ENCODE results near the gene LELP1.
"Not testable (repeated sequence)": the region's sequence is repeated elsewhere in the genome, so short reads cannot be mapped to it uniquely, and the experiment has no call there.

Gene LELP1

DNA sequence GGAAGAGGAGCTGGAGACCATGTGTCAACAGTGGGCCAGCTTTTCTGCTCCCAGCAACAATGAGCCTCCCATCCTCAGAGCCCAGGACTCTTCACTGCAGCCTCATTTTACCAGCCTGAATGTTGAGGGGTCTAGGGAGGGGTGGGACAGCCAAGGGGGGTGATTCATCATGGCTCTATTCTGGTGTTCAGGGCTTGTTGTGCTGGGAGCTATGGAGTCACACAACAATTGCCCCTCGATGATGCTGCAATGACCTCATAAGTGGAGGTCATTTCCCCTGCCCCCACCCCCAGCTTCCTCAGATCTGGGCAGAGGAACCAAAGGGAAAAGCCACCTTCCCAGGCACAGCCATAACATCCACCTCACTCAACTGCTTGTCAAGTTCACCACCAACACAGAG is at the start of gene LELP1:
Gene LELP1, plus strand, starts transcription at position 301 of the 400 bp plus-strand sequence. CDS start 1,278 bp downstream, outside the sequence.
- no peak for DNase-seq (ENCODE audit: low read depth)

GRCh38 chr1:153155541-153155940 is 47.7 kb upstream of the LELP1 start:
- no peak for DNase-seq (ENCODE audit: low read depth)

GRCh38 chr1:153168686-153169085 is 34.5 kb upstream of the LELP1 start:
- no peak for DNase-seq (ENCODE audit: low read depth)

DNA sequence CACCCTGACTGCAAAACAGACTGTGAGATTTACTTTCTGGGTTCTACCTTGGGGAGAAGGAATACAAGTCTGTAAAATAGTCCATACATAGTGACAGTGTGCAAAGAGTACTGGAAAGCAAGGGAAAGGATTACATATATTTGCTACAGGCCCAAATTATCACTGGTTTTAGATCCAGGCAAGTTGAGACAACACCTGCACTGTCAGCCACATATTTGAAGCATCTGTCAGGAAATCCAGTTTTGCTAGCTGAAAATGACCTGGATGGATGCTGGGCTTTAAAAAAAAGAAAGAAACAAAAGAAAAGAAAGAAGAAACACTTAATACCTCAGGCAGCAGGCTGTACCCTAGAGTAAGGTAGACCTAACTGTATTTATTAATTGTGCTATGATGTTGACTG is 28.6 kb upstream of the LELP1 start:
- no peak for DNase-seq (ENCODE audit: low read depth)

- no peak for DNase-seq (ENCODE audit: low read depth)
Observed at GRCh38 chr1:153178922-153179321, 24.3 kb upstream of the LELP1 start.

DNA sequence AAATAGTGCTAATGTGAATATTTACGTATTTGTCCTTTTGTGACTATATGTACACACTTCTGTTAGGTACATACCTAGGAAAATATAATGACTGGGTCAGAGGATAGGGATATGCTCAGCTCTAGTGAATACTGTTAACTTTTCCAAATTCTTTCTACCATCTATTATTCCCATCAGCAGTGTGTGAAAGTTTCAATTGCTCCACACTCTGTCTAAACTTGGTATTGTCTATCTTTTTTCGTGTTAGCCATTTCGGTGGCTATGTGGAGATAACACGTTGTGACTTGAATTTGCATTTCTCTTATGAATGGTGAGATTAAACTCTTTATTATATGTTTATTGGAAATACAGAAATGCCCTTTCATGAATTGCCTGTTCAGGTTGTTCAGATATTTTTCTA is 22.7 kb upstream of the LELP1 start:
- DNase-seq (ENCODE audit: low read depth): no peak

GRCh38 chr1:153188301-153188700 is 14.9 kb upstream of the LELP1 start:
- not testable (repeated sequence) for DNase-seq (ENCODE audit: low read depth)

GRCh38 chr1:153190373-153190772 is 12.9 kb upstream of the LELP1 start:
- no peak for DNase-seq (ENCODE audit: low read depth)

DNA sequence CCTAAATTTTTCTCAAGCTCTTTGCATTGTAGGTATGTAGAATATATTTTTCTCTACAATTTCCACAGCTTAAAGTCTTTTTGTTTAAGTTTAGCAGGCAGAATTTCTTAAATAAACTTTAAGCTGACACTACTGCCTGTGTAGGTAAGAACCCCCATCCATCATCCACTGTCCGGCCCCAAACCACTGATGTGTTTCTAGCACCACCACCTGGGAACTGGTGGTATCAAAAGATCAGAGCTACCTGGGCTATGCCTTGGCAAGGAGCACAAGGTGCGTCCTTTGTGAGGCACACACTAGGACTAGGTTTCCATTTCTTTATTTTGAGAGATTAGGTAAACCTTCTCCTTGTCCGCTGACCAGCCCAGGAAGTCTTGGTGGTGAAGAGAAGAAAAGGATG is 10.5 kb upstream of the LELP1 start:
- no peak for DNase-seq (ENCODE audit: low read depth)

DNA sequence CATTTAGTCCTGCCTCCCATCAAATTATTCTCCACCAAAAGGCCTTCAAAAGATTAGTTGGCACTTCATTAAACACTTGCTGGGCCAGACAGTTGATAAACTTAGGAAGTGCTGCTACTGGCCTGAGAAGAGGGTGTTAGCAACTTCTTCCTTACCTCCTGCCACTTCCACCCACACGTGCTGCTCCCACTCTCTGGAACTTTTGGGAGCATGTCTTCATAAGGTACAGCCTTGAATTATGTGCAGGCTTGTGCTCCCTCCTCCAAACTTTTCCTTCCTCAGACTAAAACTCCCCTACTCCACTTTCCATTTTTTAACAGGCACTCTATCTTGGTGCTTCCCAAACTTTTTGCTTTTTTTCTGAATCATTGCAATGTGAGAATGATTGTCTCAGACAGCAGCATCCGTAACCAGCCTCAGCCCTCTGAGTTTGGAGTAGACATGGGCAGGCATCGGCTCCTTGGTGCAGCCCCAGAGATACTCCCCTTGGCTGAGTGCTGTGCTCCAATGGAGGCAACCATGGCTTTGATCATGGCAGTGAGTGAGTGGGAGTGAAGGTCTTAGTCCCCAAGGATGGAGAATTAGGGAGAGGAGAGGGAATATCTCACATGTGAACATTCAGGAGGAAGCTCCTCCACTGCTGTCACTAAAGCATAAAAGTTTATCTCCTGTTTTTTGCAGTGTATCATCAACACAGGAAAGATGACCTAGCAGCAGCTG is 8.7 kb upstream of the LELP1 start:
- DNase-seq (ENCODE audit: low read depth): no peak

GRCh38 chr1:153195216-153195615 is 8.0 kb upstream of the LELP1 start:
- no peak for DNase-seq (ENCODE audit: low read depth)

GRCh38 chr1:153202006-153202405 is 1.2 kb upstream of the LELP1 start:
- DNase-seq (ENCODE audit: low read depth): no peak

DNA sequence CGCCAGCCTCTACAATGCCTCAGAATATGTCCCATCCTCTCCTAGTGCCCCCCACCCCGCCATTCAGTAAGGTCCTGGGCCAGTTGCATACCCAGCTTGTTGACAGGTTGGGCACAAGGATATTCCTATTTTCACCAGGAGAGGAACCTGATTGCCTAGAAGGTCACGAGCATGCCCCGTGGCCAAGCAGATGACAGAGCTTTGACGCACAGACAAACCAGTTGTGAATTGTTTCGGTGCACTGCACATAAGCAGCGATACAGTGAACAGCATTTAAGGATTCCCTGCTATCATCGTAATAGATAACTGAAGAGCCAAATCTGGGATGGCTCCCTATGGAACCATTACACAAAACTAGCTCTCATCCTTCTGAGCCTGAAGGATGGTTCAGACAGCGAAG is 3.4 kb downstream of the LELP1 start:
- DNase-seq (ENCODE audit: low read depth): no peak

DNA sequence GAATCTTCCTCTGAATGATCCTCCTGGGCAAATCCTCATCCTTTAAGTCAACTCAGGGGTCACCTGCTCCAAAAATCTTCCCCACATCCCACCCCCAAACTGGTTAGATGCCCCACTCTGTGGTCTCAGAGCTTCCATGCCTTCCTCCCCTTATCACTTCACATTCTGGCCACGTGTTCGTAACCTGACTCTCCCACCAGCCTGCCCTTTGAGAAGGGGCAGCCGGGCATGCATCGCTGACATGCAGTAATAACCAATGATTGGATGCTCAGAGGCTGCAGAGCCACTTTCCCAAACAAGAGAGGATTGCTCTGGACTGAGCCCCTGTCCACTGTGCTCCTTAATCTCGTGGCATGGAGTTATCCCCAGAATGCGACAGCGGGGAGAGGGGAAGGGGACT is 7.0 kb downstream of the LELP1 start:
- DNase-seq (ENCODE audit: low read depth): no peak

DNA sequence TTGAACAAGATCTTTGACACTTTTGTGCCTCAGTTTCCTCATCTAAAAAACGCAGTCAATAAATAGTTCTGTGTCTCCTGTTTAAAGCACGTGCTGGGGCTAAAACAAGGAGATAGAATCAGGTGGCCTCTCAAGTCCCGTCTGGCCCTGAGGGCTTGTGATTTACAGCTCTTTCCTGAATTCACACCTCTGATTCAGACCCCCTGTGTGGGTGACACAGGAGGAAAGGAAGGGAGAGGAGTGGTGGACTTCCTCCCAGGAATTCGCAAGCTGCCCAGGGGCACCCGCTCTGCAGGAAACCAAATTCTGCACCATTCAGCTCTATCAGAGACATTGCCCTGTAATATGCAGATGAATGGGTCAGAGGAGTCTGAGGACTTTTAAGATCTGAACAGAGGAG is 9.0 kb downstream of the LELP1 start:
- DNase-seq (ENCODE audit: low read depth): no peak

DNA sequence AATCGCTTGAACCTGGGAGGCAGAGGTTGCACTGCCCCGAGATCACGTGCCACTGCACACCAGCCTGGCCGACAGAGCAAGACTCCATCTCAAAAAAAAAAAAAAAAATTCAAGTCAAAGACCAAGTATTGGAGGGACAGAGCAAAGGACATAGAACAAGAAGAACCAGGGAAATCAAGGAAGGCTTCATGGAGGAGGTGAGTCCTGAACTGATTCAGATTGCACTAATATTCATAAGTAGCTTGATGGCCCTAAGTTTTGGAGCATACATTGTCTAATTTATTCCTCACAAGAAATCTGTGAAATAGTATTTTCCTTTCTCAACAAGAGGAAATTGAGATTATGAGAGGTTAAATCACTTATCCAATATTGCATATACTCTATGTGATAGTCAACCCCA is 10.3 kb downstream of the LELP1 start:
- DNase-seq (ENCODE audit: low read depth): no peak

- no peak for DNase-seq (ENCODE audit: low read depth)
Observed at GRCh38 chr1:153217212-153217611, 14.0 kb downstream of the LELP1 start, which contains the start of gene PRR9. PRR9 (plus strand) TSS chr1:153217584; CDS start chr1:153218145, 561 bp downstream.

- no peak for DNase-seq (ENCODE audit: low read depth)
Observed at GRCh38 chr1:153217744-153218416, 14.7 kb downstream of the LELP1 start.

DNA sequence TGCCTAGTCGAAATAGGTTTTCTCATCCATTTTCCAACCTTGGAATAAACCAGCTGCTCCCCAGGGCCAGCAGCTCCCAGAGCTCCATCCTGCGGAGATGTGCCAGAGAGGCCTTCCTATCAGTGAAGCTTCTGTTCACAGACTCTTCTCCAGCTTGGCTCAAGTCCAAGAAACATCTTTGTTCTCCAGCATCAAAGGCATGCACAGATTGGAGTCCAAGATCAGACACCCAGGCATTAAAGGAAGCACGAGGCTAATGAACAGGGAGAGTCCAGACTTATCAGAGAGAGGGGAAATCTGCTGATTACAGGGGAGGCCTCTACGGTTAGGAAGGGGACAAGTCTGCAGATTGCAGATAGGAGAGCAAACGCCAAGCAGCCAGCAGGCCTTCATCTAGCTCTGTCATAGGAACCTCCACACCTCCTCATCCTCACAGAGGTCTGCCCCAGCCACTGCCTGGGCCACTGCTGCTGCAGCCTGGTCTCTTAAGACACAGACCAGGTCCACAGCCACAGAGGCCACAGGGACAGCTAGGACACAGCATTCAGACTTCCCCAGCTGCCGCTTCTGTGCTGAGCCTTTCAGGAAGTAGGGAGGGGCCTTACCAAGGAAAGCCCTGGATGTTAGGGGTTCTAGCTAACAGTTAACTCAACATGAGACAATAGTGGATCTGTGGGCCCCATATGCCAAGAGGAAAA is 17.5 kb downstream of the LELP1 start:
- DNase-seq (ENCODE audit: low read depth): no peak

GRCh38 chr1:153223040-153223891 is 20.0 kb downstream of the LELP1 start:
- peak; percentile 31 for DNase-seq (ENCODE audit: low read depth)

DNA sequence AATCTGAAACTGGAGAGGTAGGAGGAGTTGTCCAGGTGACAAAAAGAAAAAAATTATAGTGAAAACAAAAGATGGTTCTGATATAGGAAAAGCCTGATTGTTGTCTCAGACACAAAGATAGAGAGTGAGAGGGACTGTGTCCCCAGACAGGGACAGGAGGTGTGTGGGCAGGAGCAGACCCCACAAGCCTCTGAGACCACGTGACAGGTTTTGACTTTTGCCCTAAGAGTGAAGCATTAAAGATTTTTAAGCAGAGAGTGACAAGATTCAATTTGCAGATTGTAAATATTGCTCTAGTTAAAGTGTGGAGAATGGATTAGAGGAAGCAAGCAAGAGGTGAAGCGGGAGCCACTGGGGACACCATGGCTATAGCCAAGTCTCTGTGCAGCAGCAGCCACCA is 24.6 kb downstream of the LELP1 start:
- no peak for DNase-seq (ENCODE audit: low read depth)

DNA sequence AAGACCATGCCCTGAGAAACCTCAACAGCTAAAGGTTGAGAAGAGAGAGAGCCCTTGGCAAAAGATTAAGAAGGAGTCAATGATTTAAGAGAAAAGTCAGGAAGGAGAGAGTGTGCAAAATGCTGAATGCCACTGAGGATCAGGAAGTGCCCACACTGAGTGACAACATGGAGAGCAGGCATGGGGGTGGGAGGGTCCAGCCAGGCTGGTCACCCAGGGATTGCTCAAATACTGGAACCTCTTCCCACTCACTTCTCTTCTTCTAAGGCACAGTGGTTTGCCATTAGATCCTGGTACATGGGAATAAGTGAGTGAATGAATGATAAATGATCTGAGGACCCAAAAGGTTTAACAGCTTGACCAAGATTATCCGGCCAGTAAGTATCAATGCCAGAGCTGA is 25.3 kb downstream of the LELP1 start:
- DNase-seq (ENCODE audit: low read depth): no peak
